ENCODE measurements around the gene ZSWIM5.

ZSWIM5 gene

GRCh38 chr1:45059829-45060228 lies 146.6 kb downstream of the ZSWIM5 start:
- H3K4me1 ChIP-seq (ENCODE audit: insufficient read depth, low read length), result peaks cover 7% of the 10 kb centered on the region; the same call in 1 of the 2 replicates
- no peaks in the 10 kb centered on the region for H3K9me3 ChIP-seq (ENCODE audit: control insufficient read depth, insufficient read depth, low read length)
- no peaks in the 10 kb centered on the region; the same call in 1 of the 2 replicates for H3K36me3 ChIP-seq (ENCODE audit: insufficient read depth, low read length)
- no peak overlapping the region for H3K9ac ChIP-seq (ENCODE audit: low read depth, low read length)

GRCh38 chr1:45057542-45057941 lies 148.9 kb downstream of the ZSWIM5 start:
- Histone ChIP-seq H3K4me1 (ENCODE audit: insufficient read depth, low read length) (peaks cover 7% of the 10 kb centered on the region; the same call in 1 of the 2 replicates), H3K9me3 (ENCODE audit: control insufficient read depth, insufficient read depth, low read length) (no peaks in the 10 kb centered on the region), H3K9ac (ENCODE audit: low read depth, low read length) (no peak overlapping the region), H3K36me3 (ENCODE audit: insufficient read depth, low read length) (no peaks in the 10 kb centered on the region; the same call in 1 of the 2 replicates)

- Histone ChIP-seq H3K9me3 (ENCODE audit: control insufficient read depth, insufficient read depth, low read length) (no peaks in the 10 kb centered on the region), H3K9ac (ENCODE audit: low read depth, low read length) (no peak overlapping the region), H3K4me1 (ENCODE audit: insufficient read depth, low read length) (no peaks in the 10 kb centered on the region), H3K36me3 (ENCODE audit: insufficient read depth, low read length) (no peaks in the 10 kb centered on the region)
Measured at GRCh38 chr1:45051005-45051772, 155.2 kb downstream of the ZSWIM5 start.

GRCh38 chr1:45047032-45047431 lies 159.4 kb downstream of the ZSWIM5 start:
- Histone ChIP-seq H3K36me3 (ENCODE audit: insufficient read depth, low read length) (no peaks in the 10 kb centered on the region), H3K9ac (ENCODE audit: low read depth, low read length) (no peak overlapping the region)

GRCh38 chr1:45044916-45045315 lies 161.5 kb downstream of the ZSWIM5 start:
- Histone ChIP-seq H3K4me1 (ENCODE audit: insufficient read depth, low read length) (no peaks in the 10 kb centered on the region), H3K36me3 (ENCODE audit: insufficient read depth, low read length) (no peaks in the 10 kb centered on the region), H3K9me3 (ENCODE audit: control insufficient read depth, insufficient read depth, low read length) (no peaks in the 10 kb centered on the region), H3K9ac (ENCODE audit: low read depth, low read length) (no peak overlapping the region)

More at GRCh38 chr1:45047032-45047431, 159.4 kb downstream of the ZSWIM5 start:
- Histone ChIP-seq H3K9me3 (ENCODE audit: control insufficient read depth, insufficient read depth, low read length) (no peaks in the 10 kb centered on the region), H3K4me1 (ENCODE audit: insufficient read depth, low read length) (no peaks in the 10 kb centered on the region)

- Histone ChIP-seq H3K9me3 (ENCODE audit: control insufficient read depth, insufficient read depth, low read length) (no peaks in the 10 kb centered on the region), H3K9ac (ENCODE audit: low read depth, low read length) (no peak overlapping the region), H3K36me3 (ENCODE audit: insufficient read depth, low read length) (no peaks in the 10 kb centered on the region), H3K4me1 (ENCODE audit: insufficient read depth, low read length) (no peaks in the 10 kb centered on the region)
Measured at GRCh38 chr1:45043094-45043493, 163.3 kb downstream of the ZSWIM5 start.

GRCh38 chr1:45040297-45040696 lies 166.1 kb downstream of the ZSWIM5 start:
- Histone ChIP-seq H3K4me1 (ENCODE audit: insufficient read depth, low read length) (no peaks in the 10 kb centered on the region), H3K36me3 (ENCODE audit: insufficient read depth, low read length) (no peaks in the 10 kb centered on the region), H3K9me3 (ENCODE audit: control insufficient read depth, insufficient read depth, low read length) (no peaks in the 10 kb centered on the region), H3K9ac (ENCODE audit: low read depth, low read length) (no peak overlapping the region)

- H3K9ac ChIP-seq (ENCODE audit: low read depth, low read length), result no peak overlapping the region
- no peaks in the 10 kb centered on the region for H3K36me3 ChIP-seq (ENCODE audit: insufficient read depth, low read length)
- no peaks in the 10 kb centered on the region for H3K4me1 ChIP-seq (ENCODE audit: insufficient read depth, low read length)
- H3K9me3 ChIP-seq (ENCODE audit: control insufficient read depth, insufficient read depth, low read length), result no peaks in the 10 kb centered on the region
Measured at GRCh38 chr1:45038661-45039364, 167.6 kb downstream of the ZSWIM5 start.

- H3K9ac ChIP-seq (ENCODE audit: low read depth, low read length), result no peak overlapping the region
- no peaks in the 10 kb centered on the region for H3K4me1 ChIP-seq (ENCODE audit: insufficient read depth, low read length)
- H3K36me3 ChIP-seq (ENCODE audit: insufficient read depth, low read length), result no peaks in the 10 kb centered on the region
- H3K9me3 ChIP-seq (ENCODE audit: control insufficient read depth, insufficient read depth, low read length), result no peaks in the 10 kb centered on the region
Measured at GRCh38 chr1:45038240-45038639, 168.2 kb downstream of the ZSWIM5 start.

GRCh38 chr1:45037456-45037855 lies 168.9 kb downstream of the ZSWIM5 start:
- no peaks in the 10 kb centered on the region for H3K4me1 ChIP-seq (ENCODE audit: insufficient read depth, low read length)
- no peak overlapping the region for H3K9ac ChIP-seq (ENCODE audit: low read depth, low read length)
- H3K36me3 ChIP-seq (ENCODE audit: insufficient read depth, low read length), result no peaks in the 10 kb centered on the region
- H3K9me3 ChIP-seq (ENCODE audit: control insufficient read depth, insufficient read depth, low read length), result no peaks in the 10 kb centered on the region

- Histone ChIP-seq H3K9me3 (ENCODE audit: control insufficient read depth, insufficient read depth, low read length) (no peaks in the 10 kb centered on the region), H3K4me1 (ENCODE audit: insufficient read depth, low read length) (no peaks in the 10 kb centered on the region), H3K36me3 (ENCODE audit: insufficient read depth, low read length) (no peaks in the 10 kb centered on the region), H3K9ac (ENCODE audit: low read depth, low read length) (no peak overlapping the region)
Measured at GRCh38 chr1:45035631-45036301, 170.6 kb downstream of the ZSWIM5 start.

- no peaks in the 10 kb centered on the region for H3K9me3 ChIP-seq (ENCODE audit: control insufficient read depth, insufficient read depth, low read length)
- no peaks in the 10 kb centered on the region for H3K4me1 ChIP-seq (ENCODE audit: insufficient read depth, low read length)
- H3K9ac ChIP-seq (ENCODE audit: low read depth, low read length), result no peak overlapping the region
- no peaks in the 10 kb centered on the region for H3K36me3 ChIP-seq (ENCODE audit: insufficient read depth, low read length)
Measured at GRCh38 chr1:45033356-45033755, 173.0 kb downstream of the ZSWIM5 start.

GRCh38 chr1:45032837-45033236 lies 173.6 kb downstream of the ZSWIM5 start:
- no peaks in the 10 kb centered on the region for H3K36me3 ChIP-seq (ENCODE audit: insufficient read depth, low read length)
- H3K9me3 ChIP-seq (ENCODE audit: control insufficient read depth, insufficient read depth, low read length), result no peaks in the 10 kb centered on the region
- H3K9ac ChIP-seq (ENCODE audit: low read depth, low read length), result no peak overlapping the region
- H3K4me1 ChIP-seq (ENCODE audit: insufficient read depth, low read length), result no peaks in the 10 kb centered on the region

GRCh38 chr1:45026446-45026845 lies 180.0 kb downstream of the ZSWIM5 start:
- Histone ChIP-seq H3K9ac (ENCODE audit: low read depth, low read length) (no peak overlapping the region), H3K4me1 (ENCODE audit: insufficient read depth, low read length) (no peaks in the 10 kb centered on the region), H3K9me3 (ENCODE audit: control insufficient read depth, insufficient read depth, low read length) (no peaks in the 10 kb centered on the region), H3K36me3 (ENCODE audit: insufficient read depth, low read length) (no peaks in the 10 kb centered on the region)

Data from ES-I3 (cell line).